CD1c-positive myeloid dendritic cell (primary cell): Measurements from ENCODE around the gene SCGB1D4.
"Not testable (repeated sequence)": the region's sequence is repeated elsewhere in the genome, so short reads cannot be mapped to it uniquely, and the experiment has no call there.

Experiments
- DNase-seq: peaks from one replicate; pipeline ENCODE4 v3.0.0-alpha.2; 2016; ENCODE audit errors: extremely low spot score

The SCGB1D4 gene

DNA sequence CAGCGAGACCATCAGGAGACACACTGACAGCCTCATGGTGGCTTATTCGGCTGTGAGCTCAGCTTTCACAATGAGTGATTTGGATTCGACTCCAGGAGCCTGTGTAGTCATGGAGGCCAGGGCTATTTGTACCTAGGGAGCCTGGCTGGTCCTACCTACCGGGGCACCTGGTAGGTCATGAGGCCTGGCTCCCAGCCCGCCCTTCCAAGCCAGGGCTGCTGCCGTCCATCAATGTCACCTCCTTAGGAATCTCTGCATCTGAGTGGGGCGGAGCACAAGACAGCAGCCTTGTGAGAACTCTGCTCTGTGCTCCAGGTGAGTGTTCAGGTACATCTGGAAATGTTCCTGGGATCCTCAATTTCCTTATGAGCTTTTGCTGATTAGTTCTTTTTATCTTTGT lies at the start of gene SCGB1D4:
Gene SCGB1D4, minus strand, starts transcription at position 101 of the 400 bp plus-strand sequence. Its CDS starts 65 bp downstream, at position 36.
- DNase-seq, result no peak

DNA sequence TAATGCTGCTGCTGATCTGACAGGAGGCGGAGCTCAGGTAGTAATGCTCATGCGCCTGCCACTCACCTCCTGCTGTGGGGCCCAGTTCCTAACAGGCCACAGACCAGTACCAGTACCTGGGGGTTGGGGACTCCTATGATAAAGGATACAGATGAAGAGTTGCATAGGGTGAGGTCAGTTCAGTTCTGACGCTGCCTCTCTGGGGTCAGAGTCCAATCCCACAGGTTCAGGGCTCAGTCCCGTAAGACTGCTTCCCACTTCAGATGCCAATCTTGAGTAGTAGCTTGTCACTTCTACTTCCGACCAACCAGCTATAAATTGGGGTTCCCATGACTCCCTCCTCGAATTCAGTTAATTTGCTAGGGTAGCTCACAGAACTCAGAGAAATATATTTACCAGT lies 47.0 kb upstream of the SCGB1D4 start:
- no peak for DNase-seq

- peak; percentile 76 for DNase-seq
These were observed 45.3 kb upstream of the SCGB1D4 start for GRCh38 chr11:62344210-62344609.

DNA sequence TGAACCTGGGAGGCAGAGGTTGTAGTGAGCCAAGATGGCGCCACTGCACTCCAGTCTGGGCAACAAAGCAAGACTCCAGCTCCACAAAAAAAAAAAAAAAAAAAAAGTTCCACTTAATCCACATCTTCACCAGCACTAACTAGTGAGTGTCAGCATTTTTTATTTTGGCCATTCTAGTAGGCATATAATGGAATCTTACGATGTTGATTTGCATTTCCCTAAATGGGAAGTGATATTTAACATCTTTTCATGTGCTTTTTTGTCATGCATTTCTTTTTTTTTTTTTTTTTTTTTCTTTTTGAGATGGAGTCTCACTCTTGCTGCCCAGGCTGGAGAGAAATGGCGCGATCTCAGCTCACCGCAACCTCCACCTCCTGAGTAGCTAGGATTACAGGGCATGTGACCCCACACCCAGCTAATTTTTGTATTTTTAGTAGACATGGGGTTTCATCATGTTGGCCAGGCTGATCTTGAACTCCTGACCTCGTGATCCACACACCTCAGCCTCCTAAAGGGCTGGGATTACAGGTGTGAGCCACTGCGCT lies 44.8 kb upstream of the SCGB1D4 start:
- DNase-seq, result peak; percentile 22

- DNase-seq, result no peak
These were observed 42.7 kb upstream of the SCGB1D4 start for GRCh38 chr11:62341588-62341987.

GRCh38 chr11:62340269-62340901 lies 41.5 kb upstream of the SCGB1D4 start:
- DNase-seq, result peak; percentile 70

- no peak for DNase-seq
These were observed 39.3 kb upstream of the SCGB1D4 start for GRCh38 chr11:62338218-62338617.

DNA sequence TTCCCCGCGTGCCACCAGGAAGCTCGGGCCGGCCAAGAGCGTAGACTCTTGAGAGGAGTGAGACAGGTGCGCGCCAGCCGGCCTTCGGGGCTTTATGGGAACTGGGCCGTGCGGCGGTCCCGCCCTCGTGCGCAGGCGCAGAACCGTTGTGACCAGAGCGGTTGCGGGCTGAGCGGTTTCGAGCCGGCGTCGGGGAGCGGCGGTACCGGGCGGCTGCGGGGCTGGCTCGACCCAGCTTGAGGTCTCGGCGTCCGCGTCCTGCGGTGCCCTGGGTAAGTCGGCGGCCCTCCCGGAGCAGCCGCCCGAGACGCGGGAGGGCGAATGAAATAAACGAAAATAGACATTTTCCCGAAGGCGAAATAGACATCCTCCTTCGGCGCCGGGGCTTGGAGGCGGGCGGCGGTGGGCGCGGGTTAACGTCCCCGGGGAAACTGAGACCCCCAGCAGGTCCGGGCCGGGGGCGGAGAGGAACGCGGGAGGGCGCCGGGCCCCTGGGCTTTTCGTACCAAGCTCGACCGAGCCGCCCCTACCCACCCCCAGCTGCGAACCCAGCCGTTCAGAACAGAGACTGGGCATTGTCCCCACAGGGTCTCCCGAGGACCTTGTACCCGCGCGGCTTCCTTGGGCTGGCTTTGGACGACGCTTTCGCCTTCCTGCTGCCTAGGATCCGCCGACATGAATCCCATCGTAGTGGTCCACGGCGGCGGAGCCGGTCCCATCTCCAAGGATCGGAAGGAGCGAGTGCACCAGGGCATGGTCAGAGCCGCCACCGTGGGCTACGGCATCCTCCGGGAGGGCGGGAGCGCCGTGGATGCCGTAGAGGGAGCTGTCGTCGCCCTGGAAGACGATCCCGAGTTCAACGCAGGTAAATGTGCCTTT lies 38.7 kb upstream of the SCGB1D4 start, which contains the start of gene ASRGL1:
Gene ASRGL1, plus strand, starts transcription at position 146 of the 879 bp plus-strand sequence. Its CDS starts 530 bp downstream, at position 676.
- peak; percentile 91 for DNase-seq

- DNase-seq, result not testable (repeated sequence)
These were observed 38.1 kb upstream of the SCGB1D4 start for GRCh38 chr11:62336949-62337302.

DNA sequence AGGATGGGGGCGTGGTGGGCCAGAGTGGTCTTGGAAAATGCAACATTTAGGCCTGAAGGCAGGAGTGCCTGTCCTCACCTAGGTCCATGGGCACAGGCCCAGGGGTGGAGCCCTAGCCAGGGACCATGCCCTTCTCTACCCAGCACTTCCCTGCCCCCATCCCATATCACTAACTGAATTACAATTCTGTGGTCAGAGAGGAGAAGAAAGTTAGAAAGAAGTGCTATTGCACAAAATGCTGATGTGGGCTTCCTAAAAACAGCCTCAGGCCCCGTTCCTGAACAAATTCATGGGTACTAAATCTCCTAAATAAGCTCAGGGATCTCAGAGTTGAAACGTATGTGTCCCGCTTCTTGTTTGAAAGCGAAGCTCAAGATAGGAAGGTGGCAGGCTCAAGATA lies 34.9 kb upstream of the SCGB1D4 start:
- DNase-seq, result no peak

DNA sequence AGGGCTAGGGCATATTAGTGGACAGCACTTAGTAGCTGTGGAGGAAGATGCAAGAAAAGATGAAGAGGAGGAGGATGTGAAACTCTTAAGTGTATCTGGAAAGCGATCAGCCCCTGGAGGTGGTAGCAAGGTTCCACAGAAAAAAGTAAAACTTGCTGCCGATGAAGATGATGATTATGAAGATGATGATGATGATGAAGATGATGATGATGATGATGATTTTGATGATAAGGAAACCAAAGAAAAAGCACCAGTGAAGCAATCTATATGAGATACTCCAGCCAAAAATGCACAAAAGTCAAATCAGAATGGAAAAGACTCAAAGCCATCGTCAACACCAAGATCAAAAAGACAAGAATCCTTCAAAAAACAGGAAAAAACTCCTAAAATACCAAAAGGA lies 32.4 kb upstream of the SCGB1D4 start:
- not testable (repeated sequence) for DNase-seq

DNA sequence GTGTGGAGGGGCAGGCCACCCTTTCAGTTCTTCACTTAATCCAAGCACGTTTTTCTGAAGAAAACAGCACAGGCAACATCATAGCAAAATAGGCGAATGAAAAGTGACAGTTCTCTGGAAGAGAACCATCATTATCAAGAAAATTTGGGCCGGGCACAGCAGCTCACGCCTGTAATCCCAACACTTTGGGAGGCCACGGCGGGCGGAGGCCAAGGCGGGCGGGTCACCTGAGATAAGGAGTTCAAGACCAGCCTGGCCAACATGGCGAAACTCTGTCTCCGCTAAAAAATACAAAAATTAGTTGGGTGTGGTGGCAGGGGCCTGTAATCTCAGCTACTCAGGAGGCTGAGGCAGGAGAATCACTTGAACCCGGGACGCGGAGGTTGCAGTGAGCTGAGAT lies 28.7 kb upstream of the SCGB1D4 start:
- not testable (repeated sequence) for DNase-seq

- not testable (repeated sequence) for DNase-seq
These were observed 27.8 kb upstream of the SCGB1D4 start for GRCh38 chr11:62326719-62327118.

DNA sequence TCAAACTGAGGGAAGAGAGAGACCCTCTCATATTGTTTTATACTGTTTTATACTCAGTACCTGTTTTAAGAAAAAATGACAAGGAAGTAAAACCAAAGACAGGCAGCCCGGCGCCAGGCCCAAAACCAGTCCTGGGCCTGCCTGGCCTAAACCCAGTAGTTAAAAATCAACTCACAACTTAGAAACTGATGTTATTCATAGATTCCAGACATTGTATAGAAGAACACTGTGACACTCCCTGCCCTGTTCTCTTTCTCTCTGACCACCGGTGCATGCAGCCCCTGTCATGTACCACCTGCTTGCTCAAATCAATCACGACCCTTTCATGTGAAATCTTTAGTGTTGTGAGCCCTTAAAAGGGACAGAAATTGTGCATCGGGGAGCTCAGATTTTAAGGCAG lies 26.9 kb upstream of the SCGB1D4 start:
- not testable (repeated sequence) for DNase-seq

DNA sequence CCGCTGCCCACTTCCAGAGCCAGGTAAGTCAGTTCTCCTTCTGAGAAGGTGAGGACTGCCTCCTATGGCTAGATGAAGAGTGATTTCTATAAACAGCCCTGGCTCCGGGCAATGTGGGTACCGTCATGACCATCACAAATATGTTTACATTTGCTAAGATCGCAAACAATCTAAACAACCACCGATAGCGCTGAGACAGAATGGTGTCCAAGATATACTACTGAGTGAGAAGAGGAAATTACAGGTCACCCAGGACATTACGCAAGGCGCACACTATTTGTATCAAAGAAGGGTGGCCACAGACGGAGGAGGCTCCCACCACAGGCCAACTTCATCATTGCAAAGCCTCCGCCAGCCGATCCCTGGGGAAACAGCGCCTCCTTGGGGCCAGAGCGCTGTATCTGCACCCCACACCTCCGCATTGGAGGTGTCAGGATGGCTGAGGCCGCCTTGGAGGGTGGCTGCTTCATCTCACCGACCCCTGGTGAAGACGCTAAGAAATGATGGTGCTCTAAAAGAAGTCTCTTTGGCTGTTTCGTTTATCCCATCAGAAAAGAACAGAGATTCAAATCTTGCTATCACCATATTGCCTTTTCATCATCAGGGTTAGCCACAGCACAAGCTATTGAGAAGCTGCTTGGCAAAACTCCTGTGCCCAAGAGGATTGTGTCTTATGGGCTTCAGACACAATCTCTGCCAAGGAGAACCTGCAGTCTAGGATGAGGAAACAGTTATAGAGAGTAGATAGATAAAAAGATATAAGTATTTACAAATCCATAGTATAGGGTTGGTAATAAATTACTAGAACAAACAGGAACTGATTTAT lies 26.1 kb upstream of the SCGB1D4 start:
- peak; percentile 84 for DNase-seq

DNA sequence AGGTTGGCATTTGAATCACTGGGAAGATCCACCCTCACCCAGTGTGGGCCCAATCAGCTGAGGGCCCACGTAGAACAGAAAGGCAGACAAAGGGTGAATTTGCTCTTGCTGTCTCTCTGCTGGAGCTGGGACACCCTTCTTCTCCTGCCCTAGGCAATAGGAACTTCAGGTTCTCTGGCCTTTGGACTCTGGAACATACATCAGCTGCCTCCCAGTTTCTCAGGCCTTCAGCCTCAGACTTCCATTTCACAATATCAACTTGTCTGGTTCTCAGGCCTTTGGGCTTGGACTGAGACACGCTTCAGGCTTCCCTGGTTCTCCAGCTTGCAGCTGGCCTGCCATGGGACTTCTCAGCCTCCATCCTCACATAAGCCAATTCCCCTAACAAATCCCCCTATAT lies 23.6 kb upstream of the SCGB1D4 start:
- DNase-seq, result no peak

DNA sequence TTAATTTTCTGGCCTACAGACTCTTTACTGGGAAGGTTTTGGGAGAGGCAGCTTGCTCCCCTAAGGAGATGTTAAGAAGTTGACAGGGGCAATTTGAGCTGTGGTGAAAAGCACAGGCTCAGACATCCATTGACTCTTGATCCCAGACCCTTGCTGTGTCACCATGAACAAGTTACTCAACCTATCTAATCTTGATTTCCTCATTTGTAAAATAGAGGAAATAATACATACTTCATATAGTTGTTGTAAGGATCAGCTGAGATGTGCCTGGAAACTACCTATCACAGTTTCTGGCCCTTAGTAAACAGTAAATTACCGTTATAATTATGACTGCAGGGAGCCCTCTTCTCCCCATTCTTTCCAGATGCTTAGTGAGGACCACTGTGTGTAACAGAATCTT lies 16.6 kb upstream of the SCGB1D4 start:
- peak; percentile 57 for DNase-seq

DNA sequence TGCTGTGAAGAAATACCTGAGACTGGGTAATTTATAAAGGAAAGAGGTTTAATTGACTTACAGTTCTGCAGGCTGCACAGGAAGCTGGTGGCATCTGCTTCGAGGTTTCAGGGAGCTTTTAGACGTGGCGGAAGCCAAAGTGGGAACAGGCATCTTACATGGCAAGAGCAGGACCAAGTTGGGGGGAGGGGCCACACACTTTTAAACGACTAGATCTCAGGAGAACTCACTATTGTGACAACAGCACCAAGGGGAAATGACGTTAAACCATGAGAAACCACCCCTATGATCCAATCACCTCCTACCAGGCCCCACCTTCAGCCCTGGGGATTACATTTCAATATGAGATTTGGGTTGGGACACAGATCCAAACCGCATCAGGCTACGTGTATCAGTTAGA lies 11.1 kb upstream of the SCGB1D4 start:
- DNase-seq, result no peak

- no peak for DNase-seq
These were observed 9.1 kb upstream of the SCGB1D4 start for GRCh38 chr11:62307950-62308349.

- no peak for DNase-seq
These were observed 7.4 kb upstream of the SCGB1D4 start for GRCh38 chr11:62306227-62306626.

DNA sequence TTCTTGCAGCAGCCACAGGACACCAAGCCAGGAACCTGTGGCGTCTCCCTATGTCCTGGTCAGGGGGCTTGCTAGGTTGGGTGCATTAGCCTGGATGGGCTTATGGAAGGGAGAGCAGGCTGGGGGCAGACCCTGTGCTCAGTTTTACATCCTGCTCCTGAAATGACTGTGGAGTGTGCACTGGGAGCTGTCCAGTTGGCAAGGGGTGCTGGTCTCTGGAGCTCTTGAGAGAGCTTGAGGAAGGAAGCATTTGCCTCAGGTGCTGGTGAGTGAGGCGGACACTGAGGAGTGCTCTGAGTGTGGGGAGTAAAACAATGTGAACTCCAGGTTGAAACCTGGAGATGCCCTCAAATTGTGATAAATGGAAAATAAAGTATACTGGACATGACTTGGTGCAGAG lies 3.4 kb downstream of the SCGB1D4 start:
- no peak for DNase-seq

- no peak for DNase-seq
These were observed 18.4 kb downstream of the SCGB1D4 start for GRCh38 chr11:62280452-62280851.
